Activated CD4-positive, alpha-beta T cell treated with anti-CD3 and anti-CD28 coated beads, Interleukin-2, amount 50 U/mL, for 4 hours (primary cell): ENCODE data around the gene LOXL1.

Source experiments
- DNase-seq, 2 experiments: peaks; one replicate each; pipeline ENCODE4 v3.0.0-alpha.2; 2020

Gene LOXL1, protein sequence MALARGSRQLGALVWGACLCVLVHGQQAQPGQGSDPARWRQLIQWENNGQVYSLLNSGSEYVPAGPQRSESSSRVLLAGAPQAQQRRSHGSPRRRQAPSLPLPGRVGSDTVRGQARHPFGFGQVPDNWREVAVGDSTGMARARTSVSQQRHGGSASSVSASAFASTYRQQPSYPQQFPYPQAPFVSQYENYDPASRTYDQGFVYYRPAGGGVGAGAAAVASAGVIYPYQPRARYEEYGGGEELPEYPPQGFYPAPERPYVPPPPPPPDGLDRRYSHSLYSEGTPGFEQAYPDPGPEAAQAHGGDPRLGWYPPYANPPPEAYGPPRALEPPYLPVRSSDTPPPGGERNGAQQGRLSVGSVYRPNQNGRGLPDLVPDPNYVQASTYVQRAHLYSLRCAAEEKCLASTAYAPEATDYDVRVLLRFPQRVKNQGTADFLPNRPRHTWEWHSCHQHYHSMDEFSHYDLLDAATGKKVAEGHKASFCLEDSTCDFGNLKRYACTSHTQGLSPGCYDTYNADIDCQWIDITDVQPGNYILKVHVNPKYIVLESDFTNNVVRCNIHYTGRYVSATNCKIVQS

DNA sequence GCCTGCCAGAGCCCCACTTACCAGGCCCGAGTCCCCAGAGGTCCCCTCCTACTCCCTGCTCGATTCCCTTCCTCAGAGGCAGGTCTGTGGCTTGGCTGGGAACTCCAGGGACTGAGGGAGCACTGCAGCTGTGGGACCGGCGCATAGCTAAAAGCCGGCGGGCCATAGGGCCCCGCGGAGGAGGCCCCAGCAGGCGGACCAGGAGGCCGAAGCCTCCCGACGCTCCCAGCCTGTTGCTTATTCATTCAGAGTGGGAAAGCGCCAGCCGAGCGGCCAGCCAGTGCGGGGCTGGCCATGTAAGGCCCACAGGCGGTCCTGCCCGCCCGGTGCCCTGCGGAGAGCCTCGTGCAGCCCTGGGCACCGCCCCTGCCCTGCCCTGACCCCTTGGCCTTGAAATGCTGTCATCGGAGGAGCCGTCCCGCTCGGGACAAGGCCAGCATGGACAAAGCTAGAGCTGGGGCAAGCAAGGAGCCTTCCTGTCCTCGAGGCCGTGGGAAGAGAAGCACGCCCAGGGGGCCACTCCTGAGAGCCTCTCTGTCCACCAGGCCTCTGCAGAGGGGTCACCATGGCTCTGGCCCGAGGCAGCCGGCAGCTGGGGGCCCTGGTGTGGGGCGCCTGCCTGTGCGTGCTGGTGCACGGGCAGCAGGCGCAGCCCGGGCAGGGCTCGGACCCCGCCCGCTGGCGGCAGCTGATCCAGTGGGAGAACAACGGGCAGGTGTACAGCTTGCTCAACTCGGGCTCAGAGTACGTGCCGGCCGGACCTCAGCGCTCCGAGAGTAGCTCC is at the start of gene LOXL1:
TSS of gene LOXL1 (plus strand) at position 244 of the 784 bp plus-strand sequence. CDS start at position 566, 322 bp downstream.
- no peak for DNase-seq

DNA sequence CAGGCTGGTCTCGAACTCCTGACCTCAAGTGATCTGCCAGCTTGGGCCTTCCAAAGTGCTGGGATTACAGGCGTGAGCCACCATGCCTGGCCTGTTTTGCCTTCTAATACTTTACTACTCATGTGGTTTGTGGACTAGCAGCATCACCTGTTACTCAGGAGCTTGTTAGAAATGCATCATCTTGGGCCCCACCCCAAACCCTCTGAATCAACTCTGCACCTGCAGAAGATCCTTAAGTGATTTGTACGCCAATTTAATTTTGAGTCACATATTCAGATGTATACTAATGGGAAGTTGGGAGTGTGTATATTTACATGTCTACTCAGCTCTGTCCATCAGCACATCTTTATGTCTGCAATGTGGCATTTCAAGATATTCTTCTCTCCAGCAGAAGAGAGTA is 46.8 kb upstream of the LOXL1 start:
- DNase-seq, result no peak

DNA sequence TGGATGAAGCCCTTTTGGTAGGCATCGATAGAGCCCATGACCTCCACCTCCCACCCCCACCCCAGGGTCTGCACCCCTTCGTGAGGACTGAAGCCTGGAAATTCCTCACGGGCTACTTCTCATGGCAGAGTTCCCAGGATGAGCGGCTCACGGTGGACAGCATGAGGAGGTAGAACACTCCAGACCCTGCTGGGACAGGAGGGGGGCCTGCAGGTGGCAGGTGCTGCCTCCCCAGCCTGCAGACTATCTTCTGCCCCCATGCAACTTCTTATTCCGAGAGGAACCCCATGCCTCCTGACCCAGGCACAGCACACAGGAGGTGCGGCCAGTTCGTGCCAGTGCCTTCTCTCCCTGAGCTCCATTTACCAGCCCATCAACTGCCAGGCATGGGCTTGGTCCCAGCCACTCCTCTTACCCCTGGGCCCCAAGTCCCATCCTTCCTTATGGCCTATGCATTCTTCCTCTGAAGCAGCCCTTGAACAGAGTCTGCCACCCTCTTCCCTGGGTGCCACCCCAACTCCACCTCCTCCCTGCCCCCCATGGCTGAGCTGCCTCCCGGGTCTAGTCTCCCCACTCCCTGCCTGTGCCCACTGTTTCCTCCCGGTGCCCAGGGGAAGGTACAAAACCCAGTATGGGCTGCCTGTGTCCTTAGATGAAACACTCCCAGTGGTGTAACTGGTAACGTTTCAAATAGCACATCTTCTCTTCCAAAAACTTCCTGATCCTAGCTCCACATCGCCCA is 44.5 kb upstream of the LOXL1 start:
- DNase-seq, result no peak

DNA sequence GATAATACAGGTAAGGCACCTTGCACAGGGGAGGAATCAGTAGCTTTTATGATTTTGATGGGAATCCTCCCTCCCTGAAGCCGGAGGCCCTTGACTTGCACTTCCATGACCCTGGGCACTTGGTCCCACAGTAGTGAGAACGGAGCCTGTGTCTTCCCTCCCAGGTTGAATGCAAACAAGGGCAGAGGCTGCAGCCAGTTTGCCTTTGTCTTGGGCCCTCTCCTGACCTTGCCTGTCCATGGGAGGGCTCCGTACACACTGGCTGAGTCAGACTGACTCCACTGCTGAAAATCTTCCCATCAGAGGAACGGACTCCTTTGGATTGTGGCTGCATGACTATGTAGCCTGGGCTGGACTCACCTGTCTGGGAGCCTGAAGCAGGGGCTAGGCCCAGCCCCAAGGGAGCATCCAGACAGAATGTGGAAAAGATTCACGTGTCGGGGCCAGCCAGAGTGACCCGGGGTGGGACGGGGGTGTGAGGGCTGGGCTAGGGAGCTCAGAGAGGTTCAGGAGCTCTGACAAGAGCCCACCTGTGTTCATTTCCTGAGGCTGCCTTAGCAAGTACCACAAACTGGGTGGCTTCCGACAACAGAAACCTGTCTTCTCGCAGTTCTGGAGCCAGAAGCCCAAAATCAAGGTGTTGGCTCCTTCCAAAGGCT is 43.4 kb upstream of the LOXL1 start:
- DNase-seq, result no peak

DNA sequence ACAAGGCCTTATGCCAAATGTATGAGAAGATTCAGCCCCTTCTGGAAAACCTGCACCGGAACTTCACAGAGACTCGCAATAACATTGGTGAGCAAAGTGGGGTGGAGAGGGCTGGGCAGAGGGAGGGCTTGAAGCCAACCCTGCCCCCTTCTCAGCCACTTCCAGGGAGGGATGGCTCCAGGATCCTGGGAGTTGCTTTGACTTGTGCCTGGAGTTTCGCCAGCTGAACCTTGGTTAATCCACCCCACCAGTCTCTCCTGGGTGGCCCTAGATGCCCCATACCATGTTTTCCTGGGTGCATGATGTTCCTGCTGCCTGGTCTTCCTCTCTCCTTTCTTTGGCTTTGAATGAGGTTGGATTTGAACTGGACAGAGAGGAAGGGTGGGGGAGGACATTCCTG is 42.1 kb upstream of the LOXL1 start:
- no peak for DNase-seq

DNA sequence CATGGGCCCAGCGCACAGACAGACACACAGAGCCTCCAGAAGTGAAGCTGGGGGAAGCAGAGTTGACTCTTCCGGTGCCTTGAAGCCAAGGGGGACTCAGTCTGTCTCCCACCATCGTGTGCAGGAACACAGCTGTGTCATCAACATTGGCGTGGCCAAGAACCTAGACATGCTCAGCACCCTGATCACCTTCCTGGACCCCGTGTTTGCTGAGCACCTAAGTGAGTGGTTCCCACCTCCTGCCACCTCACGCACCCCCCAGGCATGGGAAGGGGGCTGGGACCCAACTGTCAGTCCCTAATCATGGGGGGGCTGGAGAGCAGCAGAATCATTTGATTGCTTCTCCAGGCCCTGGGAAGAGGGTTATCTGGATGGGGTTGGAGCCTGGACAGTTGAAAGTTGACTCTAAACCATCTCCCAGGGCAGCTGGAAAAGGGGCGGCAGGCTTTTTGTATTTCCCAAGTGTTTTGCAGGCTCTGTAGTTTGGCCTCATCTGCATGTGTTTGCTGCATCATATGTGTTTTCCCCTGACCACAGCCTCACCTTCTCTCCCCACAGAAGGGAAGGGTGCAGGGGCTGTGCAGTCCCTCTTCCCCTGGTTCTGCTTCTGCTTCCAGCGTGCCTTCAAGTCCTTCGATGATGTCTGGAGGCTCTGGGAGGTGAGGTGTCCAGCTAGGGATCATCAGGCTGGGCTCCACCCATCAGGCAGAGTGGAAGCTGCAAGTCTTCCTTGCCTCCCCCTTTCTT is 40.1 kb upstream of the LOXL1 start:
- DNase-seq, result no peak

DNA sequence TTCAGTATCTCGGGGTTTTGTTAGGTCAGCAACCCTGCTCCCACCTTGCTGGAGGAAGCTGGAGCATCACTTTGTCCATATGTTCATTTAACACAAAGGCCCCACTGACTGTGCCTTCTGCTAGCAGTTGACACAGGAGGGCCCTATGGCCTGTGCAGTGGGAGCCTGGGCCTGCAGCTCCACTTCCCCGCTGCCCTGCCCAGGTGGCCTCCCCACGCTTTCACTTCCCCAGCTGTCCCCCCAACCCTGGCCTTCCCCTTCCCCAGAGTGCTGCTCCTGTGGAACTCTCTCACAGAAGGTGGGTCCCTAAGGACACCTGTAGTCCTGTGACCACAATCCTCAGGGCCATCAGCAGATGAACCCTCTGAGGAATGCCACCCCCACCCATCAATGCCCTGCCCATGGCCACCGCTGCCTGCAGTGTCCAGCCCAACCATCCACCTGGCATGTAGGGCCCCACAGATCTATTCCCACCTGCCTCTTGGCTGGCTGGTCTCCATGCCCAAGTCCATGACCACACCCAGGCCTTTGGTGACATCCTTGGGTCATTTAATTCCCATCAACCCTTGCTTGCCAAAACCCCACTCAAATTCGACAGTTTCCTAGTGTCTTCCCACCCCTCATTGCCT is 39.4 kb upstream of the LOXL1 start:
- no peak for DNase-seq

DNA sequence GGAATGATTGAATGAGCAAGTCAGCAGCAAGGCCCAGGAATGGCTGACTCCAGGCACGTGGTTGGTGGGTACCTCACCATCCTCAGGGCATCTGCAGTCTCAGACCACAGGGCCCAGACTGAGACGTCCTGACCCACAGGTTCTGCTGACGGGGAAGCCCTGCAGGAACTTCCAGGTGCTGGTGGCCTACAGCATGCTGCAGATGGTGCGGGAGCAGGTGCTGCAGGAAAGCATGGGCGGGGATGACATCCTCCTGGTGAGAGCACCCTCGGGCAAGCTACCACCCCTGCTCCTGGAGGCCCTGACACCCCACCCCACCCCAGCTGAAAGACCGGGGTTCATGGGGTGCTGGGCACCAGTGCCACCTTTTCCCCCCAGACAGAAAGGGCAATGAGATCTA is 38.8 kb upstream of the LOXL1 start:
- no peak for DNase-seq

DNA sequence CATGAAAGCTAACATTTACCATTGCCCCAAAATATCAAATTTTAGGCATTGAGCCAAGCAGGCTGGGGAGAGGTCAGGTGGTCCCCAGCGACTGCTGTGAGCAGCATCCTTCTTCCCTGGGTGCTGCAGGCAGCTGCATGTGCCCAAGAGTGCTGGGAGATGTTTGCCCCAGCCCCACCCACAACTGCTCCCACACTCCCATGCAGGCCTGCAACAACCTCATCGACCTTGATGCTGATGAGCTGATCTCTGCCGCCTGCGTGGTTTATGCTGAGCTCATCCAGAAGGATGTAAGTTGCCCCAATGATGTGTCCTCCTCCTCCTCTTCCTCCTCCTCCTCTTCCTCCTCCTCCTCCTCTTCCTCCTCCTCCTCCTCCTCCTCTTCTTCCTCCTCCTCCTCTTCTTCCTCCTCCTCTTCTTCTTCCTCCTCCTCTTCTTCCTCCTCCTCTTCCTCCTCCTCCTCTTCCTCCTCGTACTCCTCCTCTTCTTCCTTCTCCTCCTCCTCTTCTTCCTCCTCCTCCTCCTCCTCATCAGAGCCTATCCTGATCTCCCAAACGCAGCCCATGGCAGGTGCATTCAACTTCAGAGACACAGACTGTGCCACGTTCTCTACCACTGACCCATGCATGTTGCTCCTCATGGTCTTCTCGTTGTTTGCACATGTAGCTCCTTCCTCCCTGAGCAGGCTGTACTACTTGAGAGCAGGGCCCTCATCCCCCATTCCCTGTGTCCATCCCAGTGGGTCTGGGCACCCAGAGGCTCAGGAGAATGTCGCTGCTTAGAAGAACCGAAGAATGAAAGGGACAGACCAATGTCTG is 37.8 kb upstream of the LOXL1 start:
- DNase-seq, result no peak

DNA sequence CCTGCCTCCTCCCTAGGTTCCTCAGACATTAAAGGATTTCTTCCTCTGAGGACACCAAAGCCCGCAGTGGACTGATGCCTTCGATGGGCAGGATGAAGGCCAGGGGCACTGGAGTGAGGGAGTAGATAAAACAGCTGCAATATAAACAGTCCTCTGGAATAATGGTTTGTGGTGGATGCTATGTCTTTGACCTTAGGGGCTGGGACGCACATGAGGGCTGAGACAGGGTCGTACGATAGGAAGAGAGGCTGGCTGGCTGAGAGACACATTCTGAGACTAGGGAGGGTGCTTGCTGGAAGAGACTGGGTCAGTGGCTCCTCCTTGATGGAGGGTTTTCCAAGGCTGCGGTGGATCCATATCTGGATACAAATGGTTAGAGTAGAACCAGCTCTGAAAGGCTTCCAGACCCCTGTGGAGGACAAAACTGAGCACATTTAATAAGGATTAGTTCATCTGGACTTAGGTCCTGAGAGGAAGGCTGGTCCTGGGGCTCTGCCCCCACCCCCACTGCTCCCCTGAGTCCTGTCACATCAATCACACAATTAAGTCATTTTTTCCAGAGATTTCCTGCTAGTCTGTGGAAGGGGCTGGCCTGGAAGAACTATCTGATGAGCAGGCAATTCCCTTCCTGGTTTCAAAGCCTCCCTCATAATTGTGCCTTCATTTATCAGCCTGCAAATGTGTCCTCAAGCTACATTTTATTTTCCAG is 37.1 kb upstream of the LOXL1 start:
- DNase-seq, result no peak

DNA sequence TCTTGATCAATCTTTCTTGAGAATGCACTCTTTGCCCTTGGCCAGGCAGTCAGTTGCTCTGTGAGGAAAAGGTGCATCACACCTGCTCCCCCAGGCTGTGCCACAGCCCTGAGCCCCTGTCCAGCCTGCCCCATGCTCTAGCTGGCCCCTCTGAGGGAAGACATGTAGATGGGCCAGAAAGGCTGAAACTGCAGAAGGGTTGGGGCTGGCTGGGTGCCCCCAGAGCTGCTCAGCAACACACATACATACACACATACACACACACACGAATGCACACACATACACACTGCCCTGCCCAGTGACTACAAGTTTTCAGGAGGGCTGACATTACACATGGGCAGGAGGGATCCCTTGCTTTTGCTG is 36.5 kb upstream of the LOXL1 start:
- no peak for DNase-seq

DNA sequence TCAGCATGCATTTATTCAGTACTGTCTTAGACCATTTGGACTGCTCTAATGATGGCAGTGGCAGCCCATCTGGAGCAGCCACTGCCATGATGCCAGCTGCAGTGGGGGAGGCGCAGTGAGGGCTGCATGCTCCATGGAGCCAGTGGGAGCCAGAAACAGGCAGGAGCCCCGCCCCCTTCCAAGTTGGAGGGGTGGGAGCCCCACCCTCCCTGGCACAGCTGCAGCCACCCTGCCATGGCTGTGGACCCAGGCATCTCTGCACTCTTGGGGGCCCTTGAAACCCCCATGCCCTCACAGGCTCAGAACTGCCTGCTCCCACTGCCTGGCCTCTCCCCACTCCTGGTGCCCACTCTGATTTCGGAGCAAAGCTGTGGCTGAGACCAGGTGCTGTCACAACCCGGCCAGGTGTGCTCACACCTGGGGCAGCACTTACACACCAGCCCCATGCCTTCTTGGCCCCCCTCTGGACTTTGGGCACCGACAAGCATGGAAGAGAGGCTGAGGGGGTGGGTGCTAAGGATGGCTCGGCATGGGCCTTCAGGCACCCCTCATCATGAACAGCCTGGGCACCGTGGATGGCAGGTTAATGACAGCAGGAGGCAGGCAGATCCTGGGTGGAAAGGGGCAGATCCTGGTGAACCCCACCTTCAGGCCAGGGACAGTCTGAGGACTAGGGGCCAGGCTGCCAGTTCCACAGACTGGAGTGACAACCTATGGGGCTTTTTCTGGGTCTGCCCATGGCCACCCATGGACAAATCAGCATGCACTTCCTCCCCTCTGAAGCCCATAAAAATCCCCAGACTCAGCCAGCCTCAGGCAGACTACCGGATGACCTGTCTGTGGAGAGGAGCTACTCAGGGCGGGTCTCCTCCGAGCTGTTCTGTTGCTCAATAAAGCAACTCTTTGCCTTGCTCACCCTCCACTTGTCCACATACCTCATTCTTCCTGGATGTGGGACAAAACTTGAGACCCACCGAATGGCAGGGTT is 34.6 kb upstream of the LOXL1 start:
- no peak for DNase-seq

DNA sequence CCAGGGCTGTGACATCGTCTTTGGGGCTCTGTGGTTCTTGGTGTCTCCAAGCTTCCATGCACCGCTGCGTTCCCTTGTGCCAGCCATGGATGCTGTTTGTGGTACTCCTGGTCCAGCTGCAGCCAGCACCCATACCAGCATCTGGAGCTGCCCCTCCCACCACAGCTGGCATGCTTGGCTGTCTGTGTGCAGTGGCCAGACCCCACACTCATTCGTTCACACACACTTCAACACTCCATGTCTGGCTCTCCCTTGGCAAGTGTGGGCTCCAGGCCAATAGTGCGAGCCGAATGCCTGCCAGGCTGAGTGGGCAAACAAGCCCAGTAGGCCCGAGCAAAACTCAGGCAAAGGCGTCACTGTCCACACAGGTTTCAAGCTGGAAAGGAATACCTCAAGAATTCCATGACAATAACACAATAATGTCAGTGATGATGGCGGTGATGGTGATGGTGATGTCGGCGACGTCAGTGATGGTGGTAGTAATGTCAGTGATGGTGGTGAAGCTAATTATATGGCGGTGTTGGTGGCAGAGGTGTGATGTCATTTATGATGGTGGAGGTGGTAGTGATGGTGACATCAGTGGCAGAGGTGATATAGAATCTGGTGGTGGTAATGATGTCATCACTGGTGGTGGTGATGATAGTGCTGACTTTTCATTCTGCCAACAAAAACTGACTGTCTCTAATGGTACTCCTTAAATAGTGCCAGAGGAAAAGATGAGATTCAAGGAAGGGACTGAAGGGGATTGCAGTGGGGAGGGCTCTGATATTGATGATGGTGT is 33.6 kb upstream of the LOXL1 start:
- no peak for DNase-seq

DNA sequence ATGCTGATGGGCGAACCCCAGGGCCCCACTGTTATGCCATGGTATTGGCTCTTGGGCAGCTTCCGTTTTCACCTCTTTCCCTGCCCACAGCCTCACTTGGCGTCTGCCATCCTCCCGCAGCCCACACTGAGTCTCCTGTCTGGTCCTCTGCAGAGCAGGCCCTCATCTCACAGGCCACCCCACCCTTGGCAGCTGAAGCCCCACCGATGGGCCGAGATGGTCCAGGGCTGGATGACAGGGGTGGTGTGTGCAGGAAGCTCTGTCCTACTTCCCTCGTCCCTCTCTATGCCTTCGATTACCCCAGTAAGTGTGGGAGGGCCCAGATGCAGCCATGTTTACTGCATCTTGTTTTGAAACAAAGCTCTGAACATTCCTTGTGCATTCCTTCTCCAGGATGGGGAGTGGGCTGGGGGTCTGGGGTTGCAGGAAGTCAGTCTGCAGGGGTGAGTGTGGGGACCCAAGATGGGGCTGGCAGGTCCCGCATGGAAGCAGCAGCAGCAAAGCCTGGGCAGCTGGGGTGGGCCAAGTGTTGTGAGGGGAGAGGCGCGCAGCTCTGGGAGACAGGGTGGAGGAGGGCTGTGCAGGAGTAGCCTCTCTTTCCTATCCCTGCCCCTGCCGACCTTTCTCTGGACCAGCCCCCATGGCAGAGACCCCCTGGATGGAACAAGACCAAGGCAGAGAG is 32.0 kb upstream of the LOXL1 start:
- no peak for DNase-seq

DNA sequence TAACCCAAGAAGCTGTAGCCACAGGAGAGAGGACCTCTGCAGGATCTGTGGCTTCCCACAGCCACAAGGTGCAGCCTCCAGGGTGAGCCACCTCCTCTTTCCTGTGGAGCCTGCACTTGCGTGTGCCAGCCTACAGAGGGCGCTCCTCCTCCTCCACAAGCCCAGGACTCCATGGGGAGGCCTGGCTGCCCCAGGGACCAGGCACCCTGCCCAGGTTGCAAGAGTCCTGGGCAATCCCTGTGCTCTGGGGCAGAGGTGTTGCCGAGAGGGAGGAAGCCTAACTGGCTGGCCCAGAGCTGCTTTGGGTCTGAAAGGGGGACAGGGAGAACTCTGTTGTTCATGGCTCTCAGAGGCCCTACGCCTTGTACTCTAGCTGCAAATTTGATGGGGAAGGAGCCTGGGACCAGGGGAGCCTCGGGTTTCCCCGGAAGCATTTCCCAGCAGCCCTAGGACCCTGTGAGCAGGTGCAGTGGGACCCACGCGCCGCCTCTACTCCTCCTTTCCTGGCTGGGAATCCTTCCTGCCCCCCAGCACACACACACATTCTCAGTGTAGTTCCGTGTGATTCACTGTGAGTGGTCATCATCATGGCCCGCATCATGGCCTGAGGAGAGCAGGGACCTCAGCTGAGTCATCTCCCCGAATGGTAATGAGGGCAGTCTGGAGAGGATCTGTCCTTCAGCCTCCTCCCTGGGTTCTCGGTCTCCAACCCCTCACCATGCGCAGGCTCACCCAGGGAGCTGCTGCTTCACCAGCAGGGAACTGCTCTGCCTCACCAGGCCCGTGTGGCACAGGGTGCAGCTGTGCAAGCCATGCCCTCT is 28.6 kb upstream of the LOXL1 start:
- DNase-seq, result peak; percentile 23 to 35
